GM21619 (cell line): Measurements from ENCODE around the gene GZMM.
"Not testable (repeated sequence)": the region's sequence is repeated elsewhere in the genome, so short reads cannot be mapped to it uniquely, and the experiment has no call there.

Experiments
- ATAC-seq: cut with Tn5 transposase; IDR thresholded peaks from one replicate; pipeline ENCODE4 v1.9.1; 2021; ENCODE audit not compliant: unreplicated experiment

Gene GZMM

GRCh38 chr19:580274-580835, 36.5 kb downstream of the GZMM start:
- ATAC-seq = no peak

- no peak for ATAC-seq
Measured at GRCh38 chr19:581399-582111, 37.7 kb downstream of the GZMM start.

GRCh38 chr19:582497-583197, 38.8 kb downstream of the GZMM start:
- ATAC-seq = no peak

- no peak for ATAC-seq
Measured at GRCh38 chr19:583198-583967, 39.5 kb downstream of the GZMM start.

- no peak for ATAC-seq
Measured at GRCh38 chr19:583968-584239, 40.1 kb downstream of the GZMM start.

- ATAC-seq = no peak
Measured at GRCh38 chr19:584240-585001, 40.6 kb downstream of the GZMM start.

- not testable (repeated sequence) for ATAC-seq
Measured at GRCh38 chr19:585146-585545, 41.3 kb downstream of the GZMM start.

- no peak for ATAC-seq
Measured at GRCh38 chr19:585551-586110, 41.8 kb downstream of the GZMM start.

- ATAC-seq = no peak
Measured at GRCh38 chr19:588093-588740, 44.4 kb downstream of the GZMM start.

- ATAC-seq = no peak
Measured at GRCh38 chr19:588741-589692, 45.2 kb downstream of the GZMM start.

GRCh38 chr19:589693-590395, 46.0 kb downstream of the GZMM start, which contains the start of gene HCN2:
TSS of gene HCN2 (plus strand) at chr19:589881. CDS start at chr19:589946, 65 bp downstream.
- ATAC-seq = no peak

- ATAC-seq = no peak
Measured at GRCh38 chr19:590396-590745, 46.5 kb downstream of the GZMM start.

GRCh38 chr19:590750-591098, 46.9 kb downstream of the GZMM start:
- no peak for ATAC-seq

GRCh38 chr19:591099-591958, 47.5 kb downstream of the GZMM start:
- ATAC-seq = no peak

GRCh38 chr19:592101-592500, 48.2 kb downstream of the GZMM start:
- no peak for ATAC-seq

GRCh38 chr19:593055-593454, 49.2 kb downstream of the GZMM start:
- ATAC-seq = no peak

GRCh38 chr19:593505-593904, 49.7 kb downstream of the GZMM start:
- no peak for ATAC-seq
